Limb (tissue), 2 donors: ENCODE measurements around the gene GALNT11.
"Not testable (repeated sequence)": the region's sequence is repeated elsewhere in the genome, so short reads cannot be mapped to it uniquely, and the experiment has no call there.

Experiments used
- DNase-seq, 2 donors: peaks; one replicate each; pipeline ENCODE4 v3.0.0-alpha.2; 2016; ENCODE audit errors: extremely low spot score in 2 of 2

GALNT11 gene

GRCh38 chr7:152027491-152028365 is 2.3 kb downstream of the GALNT11 start:
- not testable (repeated sequence) for DNase-seq

DNA sequence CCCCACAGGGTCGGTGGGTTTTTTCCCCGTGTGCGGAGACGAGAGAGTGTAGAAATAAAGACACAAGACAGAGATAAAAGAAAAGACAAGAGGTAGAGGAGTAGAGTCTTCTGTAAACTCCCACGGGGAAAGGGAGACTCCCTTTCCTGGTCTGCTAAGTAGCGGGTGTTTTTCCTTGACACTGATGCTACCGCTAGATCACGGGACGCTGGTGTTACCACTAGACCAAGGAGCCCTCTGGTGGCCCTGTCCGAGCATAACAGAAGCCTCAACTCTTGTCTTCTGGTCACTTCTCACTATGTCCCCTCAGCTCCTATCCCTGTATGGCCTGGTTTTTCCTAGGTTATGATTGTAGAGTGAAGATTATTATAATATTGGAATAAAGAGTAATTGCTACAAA is 4.6 kb downstream of the GALNT11 start:
- not testable (repeated sequence) for DNase-seq

GRCh38 chr7:152030639-152031038 is 5.2 kb downstream of the GALNT11 start:
- DNase-seq: not testable (repeated sequence)

DNA sequence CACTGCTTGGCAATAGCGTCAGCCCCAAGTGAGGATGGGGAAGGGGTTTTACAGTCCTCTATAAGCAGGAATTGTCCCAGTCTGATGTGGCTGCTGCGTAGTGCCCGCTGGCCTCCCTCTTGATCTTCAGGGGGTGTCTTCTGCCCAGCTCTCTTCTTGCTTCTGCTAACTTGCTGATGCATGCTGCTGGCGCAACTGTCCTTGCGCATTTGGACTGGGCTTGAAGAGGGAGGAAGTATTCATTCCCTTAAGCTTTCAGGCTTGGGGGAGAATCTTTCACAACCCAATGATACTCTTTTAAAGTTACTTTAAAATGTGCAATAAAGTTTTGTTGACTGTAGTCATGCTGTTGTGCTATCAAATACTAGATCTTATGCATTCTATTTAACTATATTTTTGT is 10.3 kb downstream of the GALNT11 start:
- DNase-seq: no peak

GRCh38 chr7:152038410-152038809 is 12.9 kb downstream of the GALNT11 start:
- DNase-seq: not testable (repeated sequence)

DNA sequence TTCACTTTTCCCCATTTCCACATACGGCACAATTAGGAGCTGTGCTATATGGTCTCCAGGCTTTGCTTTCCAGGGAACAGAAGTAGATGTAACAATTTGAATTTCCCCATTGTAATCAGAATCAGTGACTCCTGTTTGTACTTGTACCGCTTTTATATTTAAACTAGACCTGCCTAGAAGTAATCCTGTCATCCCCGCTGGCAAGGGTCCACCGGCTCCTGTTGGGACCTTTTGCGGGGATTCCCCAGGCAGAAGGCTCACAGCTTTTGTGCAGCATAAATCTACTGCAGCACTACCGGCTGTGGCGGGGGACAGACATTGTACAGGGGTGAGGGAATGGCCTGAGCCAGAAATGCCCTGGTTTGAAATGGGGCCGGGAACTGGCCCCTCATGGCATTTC is 17.6 kb downstream of the GALNT11 start:
- DNase-seq: not testable (repeated sequence)

- not testable (repeated sequence) for DNase-seq
Observed at GRCh38 chr7:152044909-152045308, 19.4 kb downstream of the GALNT11 start.

GRCh38 chr7:152046531-152046930 is 21.1 kb downstream of the GALNT11 start:
- DNase-seq: no peak

GRCh38 chr7:152048051-152048450 is 22.6 kb downstream of the GALNT11 start:
- DNase-seq: no peak

GRCh38 chr7:152050547-152050971 is 25.1 kb downstream of the GALNT11 start:
- DNase-seq: peak; percentile 14 to 32

DNA sequence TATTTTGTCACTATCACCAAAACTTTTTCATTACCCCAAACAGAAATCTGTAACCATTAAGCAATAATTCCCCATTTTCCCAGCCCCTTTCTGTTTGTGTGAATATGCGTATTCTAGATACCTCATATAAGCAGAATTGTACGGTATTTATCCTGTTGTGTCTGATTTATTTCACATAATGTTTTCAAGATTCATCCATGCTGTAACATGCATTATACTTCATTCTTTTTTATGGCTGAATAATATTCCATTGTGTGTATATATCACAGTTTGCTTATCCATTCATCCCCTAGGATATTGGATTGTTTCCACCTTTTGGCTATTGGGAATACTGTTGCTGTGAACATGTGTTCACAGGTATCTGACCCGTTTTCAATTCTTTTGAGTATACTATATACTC is 26.5 kb downstream of the GALNT11 start:
- DNase-seq: no peak

- DNase-seq: no peak
Observed at GRCh38 chr7:152052771-152053170, 27.3 kb downstream of the GALNT11 start.

DNA sequence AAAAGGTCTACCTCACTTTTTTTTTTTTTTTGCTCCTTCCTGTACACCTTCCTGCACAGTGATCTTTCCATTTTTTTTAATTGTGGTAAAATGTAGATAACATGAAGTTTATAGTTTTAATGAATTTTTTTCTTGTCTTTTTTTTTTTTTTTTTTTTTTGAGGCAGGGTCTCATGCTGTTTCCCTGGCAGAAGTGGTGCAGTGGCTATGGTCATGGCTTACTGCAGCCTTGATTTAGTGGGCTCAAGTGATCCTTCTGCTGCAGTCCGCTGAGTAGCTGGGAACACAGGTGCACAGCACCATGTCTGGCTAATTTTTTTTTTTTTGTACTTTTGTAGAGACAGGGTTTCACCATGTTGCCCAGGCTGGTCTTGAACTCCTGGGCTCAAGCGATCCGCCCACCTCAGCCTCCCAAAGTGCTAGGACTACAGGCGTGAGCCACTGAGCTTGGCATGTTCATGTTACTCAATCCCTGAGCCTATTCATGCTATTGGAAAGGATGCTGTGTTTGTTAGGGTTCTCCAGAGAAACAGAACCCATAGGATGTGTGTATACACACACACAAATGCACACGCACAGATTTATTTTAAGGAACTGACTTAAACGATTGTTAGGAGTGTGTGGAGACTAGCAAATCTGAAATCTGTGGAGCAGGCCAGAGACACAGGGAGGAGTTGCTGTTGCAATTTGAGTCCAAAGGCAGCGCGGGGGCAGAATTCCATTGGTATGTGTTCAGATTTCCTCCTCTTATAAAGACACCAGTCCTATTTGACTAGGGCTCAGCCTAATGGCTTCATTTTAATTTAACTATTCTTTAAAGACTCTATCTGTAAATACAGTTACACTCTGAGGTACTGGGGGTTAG is 29.1 kb downstream of the GALNT11 start:
- peak in 1 of 2 donors; percentile 30 for DNase-seq

DNA sequence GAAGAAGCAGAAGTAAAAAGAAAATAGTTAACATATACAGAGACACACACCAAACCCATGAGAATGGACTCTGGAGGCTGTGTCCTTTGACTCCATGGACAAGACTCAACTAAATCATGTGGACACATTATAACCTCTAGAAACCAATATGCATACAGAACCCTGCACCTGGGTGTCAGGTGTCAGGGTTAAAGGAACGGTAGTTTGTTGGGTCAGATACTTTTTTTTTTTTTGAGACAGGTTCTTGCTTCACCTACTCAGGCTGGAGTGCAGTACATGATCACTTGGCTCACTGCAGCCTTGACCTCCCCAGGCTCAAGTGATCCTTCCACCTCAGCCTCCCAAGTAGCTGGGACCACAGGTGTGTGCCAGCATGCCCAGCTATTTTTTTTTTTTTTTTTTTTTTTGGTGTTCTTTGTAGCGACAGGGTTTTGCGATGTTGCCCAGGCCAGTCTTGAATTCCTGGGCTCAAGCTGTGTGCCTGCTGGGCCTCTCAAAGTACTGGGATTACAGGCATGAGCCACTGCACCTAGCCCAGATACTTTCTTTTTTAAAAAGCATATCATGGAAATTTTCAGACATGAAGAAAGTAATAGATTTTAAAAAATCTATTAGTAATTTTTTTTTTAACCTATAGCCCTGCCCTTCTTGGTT is 31.3 kb downstream of the GALNT11 start:
- no peak for DNase-seq

GRCh38 chr7:152059311-152059710 is 33.8 kb downstream of the GALNT11 start:
- no peak for DNase-seq

DNA sequence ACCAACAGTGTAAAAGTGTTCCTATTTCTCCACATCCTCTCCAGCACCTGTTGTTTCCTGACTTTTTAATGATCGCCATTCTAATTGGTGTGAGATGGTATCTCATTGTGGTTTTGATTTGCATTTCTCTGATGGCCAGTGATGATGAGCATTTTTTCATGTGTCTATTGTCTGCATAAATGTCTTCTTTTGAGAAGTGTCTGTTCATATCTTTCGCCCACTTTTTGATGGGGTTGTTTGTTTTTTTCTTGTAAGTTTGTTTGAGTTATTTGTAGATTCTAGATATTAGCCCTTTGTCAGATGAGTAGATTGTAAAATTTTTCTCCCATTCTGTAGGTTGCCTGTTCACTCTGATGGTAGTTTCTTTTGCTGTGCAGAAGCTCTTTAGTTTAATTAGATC is 35.6 kb downstream of the GALNT11 start:
- DNase-seq: not testable (repeated sequence)

GRCh38 chr7:152063192-152063591 is 37.7 kb downstream of the GALNT11 start:
- not testable (repeated sequence) for DNase-seq

DNA sequence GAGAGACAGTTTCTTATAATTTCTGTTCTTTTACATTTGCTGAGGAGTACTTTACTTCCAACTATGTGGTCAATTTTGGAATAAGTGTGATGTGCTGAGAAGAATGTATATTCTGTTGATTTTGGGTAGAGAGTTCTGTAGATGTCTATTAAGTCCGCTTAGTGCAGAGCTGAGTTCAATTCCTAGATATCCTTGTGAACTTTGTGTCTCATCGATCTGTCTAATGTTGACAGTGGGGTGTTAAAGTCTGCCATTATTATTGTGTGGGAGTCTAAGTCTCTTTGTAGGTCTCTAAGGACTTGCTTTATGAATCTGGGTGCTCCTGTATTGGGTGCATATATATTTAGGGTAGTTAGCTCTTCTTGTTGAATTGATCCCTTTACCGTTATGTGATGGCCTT is 38.3 kb downstream of the GALNT11 start:
- DNase-seq: not testable (repeated sequence)

DNA sequence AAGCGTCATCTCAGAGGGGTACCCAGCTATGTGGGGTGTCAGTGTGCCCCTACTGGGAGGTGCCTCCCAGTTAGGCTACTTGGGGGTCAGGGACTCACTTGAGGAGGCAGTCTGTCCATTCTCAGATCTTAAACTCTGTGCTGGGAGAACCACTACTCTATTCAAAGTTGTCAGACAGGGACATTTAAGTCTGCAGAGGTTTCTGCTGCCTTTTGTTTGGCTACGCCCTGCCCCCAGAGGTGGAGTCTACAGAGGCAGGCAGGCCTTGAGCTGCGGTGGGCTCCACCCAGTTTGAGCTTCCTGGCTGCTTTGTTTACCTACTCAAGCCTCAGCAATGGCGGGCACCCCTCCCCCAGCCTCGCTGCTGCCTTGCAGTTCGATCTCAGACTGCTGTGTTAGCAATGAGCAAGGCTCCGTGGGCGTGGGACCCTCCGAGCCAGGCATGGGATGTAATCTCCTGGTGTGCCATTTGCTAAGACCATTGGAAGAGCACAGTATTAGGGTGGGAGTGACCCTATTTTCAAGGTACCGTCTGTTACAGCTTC is 40.4 kb downstream of the GALNT11 start:
- DNase-seq: not testable (repeated sequence)

DNA sequence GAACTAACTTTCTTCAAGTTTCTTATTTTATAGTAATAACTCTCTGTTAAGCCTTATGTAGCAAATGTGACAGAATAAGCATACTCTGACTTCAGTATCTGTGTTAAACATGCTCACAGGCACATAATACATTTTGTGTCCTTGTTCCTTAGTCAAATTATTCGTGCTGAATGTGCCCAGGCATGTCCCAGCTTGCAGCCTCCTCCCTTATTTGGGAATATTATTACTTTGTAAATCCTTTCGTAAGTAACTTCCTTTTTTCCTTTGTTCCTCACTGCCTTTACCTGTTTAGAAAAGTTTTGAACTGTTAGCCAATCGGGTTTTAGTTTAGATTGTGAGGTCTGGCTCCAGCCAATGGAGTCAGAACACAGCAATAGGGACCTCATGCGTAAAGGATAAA is 46.9 kb downstream of the GALNT11 start:
- DNase-seq: no peak

GRCh38 chr7:152073352-152073751 is 47.9 kb downstream of the GALNT11 start:
- no peak for DNase-seq
